GM12878 (cell line): ENCODE data around the gene ZNF483. TPM values are rescaled to one million over a fixed set of nuclear protein-coding genes. Genes with fewer than 3 reads are reported as not detected.

Source experiments
- ATAC-seq: fragments of 200-7000 bp; cut with Tn5 transposase; 3 replicates; pipeline ENCODE4 v1.9.1; 2020; ENCODE audit warnings: mild to moderate bottlenecking, moderate library complexity
- BruUV-seq: library from RNA; stranded (reverse); fragments of 400-500 nt; replicated peaks from 2 replicates; lab custom pipeline; 2021; lab: Mats Ljungman, UMichigan
- CTCF ChIA-PET: fragments of 300-600 bp; sonication (Branson Sonifier 250); formaldehyde crosslinking; extraction: SDS; loops from one replicate; lab custom pipeline; 2021; ENCODE audit warnings: inconsistent platforms; lab: Yijun Ruan, JAX
- POLR2A ChIA-PET: fragments of 350-600 bp; formaldehyde crosslinking; extraction: SDS; loops from one replicate; lab custom pipeline; 2021; ENCODE audit warnings: inconsistent platforms; lab: Charles Lee
- RAD21 ChIA-PET: fragments of 300-600 bp; sonication (Branson Sonifier 250); formaldehyde crosslinking; loops from one replicate; lab custom pipeline; 2023; ENCODE audit warnings: antibody characterized with exemption; ENCODE audit not compliant: unreplicated experiment; lab: Charles Lee
- SMC1A ChIA-PET: fragments of 300-600 bp; sonication (Branson Sonifier 250); formaldehyde crosslinking; loops from one replicate; lab custom pipeline; 2023; ENCODE audit not compliant: unreplicated experiment, uncharacterized antibody; lab: Charles Lee
- DNase-seq: peaks from one replicate; pipeline ENCODE4 v3.0.0-alpha.2; 2011; ENCODE audit warnings: low read depth, low spot score
- FAIRE-seq: peaks from 3 replicates; lab custom pipeline; 2011; peaks lifted over from hg19 to GRCh38; lab: Jason Lieb, UNC
- H2AFZ ChIP-seq: 2 replicates; pipeline ENCODE4 v1.6.0; 2011; ENCODE audit warnings: low read depth, low read length, control low read depth; ENCODE audit not compliant: control insufficient read depth
- H3K27ac ChIP-seq: 2 replicates; pipeline ENCODE4 v1.5.1; 2011; ENCODE audit warnings: control low read depth; ENCODE audit not compliant: control insufficient read depth, insufficient read depth
- H3K27me3 ChIP-seq, 2 experiments: replicated peaks in 1 of 2; 2 replicates each; pipeline versions ENCODE4 v1.6.0 to v1.6.1; 2011; ENCODE audit warnings: low read length in 1 of 2; ENCODE audit not compliant: control insufficient read depth in 2 of 2, insufficient read depth in 2 of 2
- H3K36me3 ChIP-seq, 2 experiments: 2 replicates each; pipeline ENCODE4 v1.5.1; 2011; ENCODE audit warnings: low read length in 1 of 2; ENCODE audit not compliant: control insufficient read depth in 2 of 2, insufficient read depth in 2 of 2
- H3K4me1 ChIP-seq: 2 replicates; pipeline ENCODE4 v1.6.1; 2011; ENCODE audit warnings: mild to moderate bottlenecking, low read length, moderate library complexity, mixed read lengths; ENCODE audit not compliant: control insufficient read depth, insufficient read depth
- H3K4me2 ChIP-seq: 2 replicates; pipeline ENCODE4 v1.6.0; 2011; ENCODE audit warnings: control low read depth; ENCODE audit not compliant: control insufficient read depth, insufficient read depth
- H3K4me3 ChIP-seq: fragments of 200-600 bp; sonication (generic); 2 replicates; pipeline ENCODE4 v1.5.1; 2016
- H3K79me2 ChIP-seq: 2 replicates; pipeline ENCODE4 v1.6.0; 2011; ENCODE audit warnings: low read length; ENCODE audit not compliant: control insufficient read depth, insufficient read depth
- H3K9ac ChIP-seq: 2 replicates; pipeline ENCODE4 v1.8.0; 2011; ENCODE audit warnings: low read length, control low read depth, mixed read lengths; ENCODE audit not compliant: control insufficient read depth, insufficient read depth
- H3K9me3 ChIP-seq: replicated peaks from 3 replicates; pipeline ENCODE4 v1.5.1; 2011; ENCODE audit warnings: mild to moderate bottlenecking, low read length; ENCODE audit not compliant: control insufficient read depth, insufficient read depth
- H4K20me1 ChIP-seq: 2 replicates; pipeline ENCODE4 v1.6.0; 2011; ENCODE audit not compliant: control insufficient read depth, insufficient read depth
- CHD2 ChIP-seq: IDR thresholded peaks from 2 replicates; pipeline ENCODE4 v1.6.1; 2011; ENCODE audit warnings: low read depth, low read length, improper control_type of control experiment, borderline replicate concordance
- CHD4 ChIP-seq: fragments of 200-600 bp; sonication (generic); IDR thresholded peaks from 2 replicates; pipeline ENCODE4 v1.6.1; 2016; ENCODE audit warnings: mild to moderate bottlenecking
- EED ChIP-seq: sonication (generic); IDR thresholded peaks from 2 replicates; pipeline ENCODE4 v1.6.1; 2016; ENCODE audit warnings: antibody characterized with exemption, low read depth
- ELK1 ChIP-seq: IDR thresholded peaks from 2 replicates; pipeline ENCODE4 v1.6.1; 2012; ENCODE audit warnings: low read depth, low read length, improper control_type of control experiment
- ETV6 ChIP-seq, 2 experiments: fragments of 450-650 bp in 1 of 2; IDR thresholded peaks in 1 of 2; conservative IDR thresholded peaks in 1 of 2; 2 replicates each; pipeline ENCODE4 v1.6.1; 2014; ENCODE audit warnings: antibody characterized with exemption in 1 of 2, borderline replicate concordance in 1 of 2, low read depth in 1 of 2, mild to moderate bottlenecking in 1 of 2, moderate library complexity in 1 of 2
- MEF2A ChIP-seq: IDR thresholded peaks from 2 replicates; pipeline ENCODE4 v1.6.1; 2011; ENCODE audit warnings: low read depth, mild to moderate bottlenecking, low read length, moderate library complexity; ENCODE audit not compliant: insufficient read depth
- MYB ChIP-seq: fragments of 150-350 bp; IDR thresholded peaks from 2 replicates; pipeline ENCODE4 v1.6.1; 2014; ENCODE audit warnings: mild to moderate bottlenecking, low read depth, low read length, borderline replicate concordance
- NR2C2 ChIP-seq: IDR thresholded peaks from 2 replicates; pipeline ENCODE4 v1.6.1; 2011; ENCODE audit warnings: borderline replicate concordance, low read depth; ENCODE audit not compliant: control insufficient read depth, insufficient read length
- PAX5 ChIP-seq: IDR thresholded peaks from 2 replicates; pipeline ENCODE4 v1.6.1; 2011; ENCODE audit warnings: low read depth, low read length, borderline replicate concordance
- RBBP5 ChIP-seq: fragments of 200-600 bp; sonication (generic); conservative IDR thresholded peaks from 2 replicates; pipeline ENCODE4 v1.6.1; 2016
- RELA ChIP-seq: fragments of 450-650 bp; IDR thresholded peaks from 2 replicates; pipeline ENCODE4 v1.8.0; 2014; ENCODE audit warnings: borderline replicate concordance; ENCODE audit not compliant: partially characterized antibody
- SMAD1 ChIP-seq: fragments of 450-650 bp; IDR thresholded peaks from 2 replicates; pipeline ENCODE4 v1.6.1; 2018; ENCODE audit warnings: mild to moderate bottlenecking, low read depth; ENCODE audit not compliant: partially characterized antibody
- SUZ12 ChIP-seq: fragments of 200-600 bp; sonication (generic); IDR thresholded peaks from one replicate; pipeline ENCODE4 v1.6.1; 2018; ENCODE audit warnings: antibody characterized with exemption, mild to moderate bottlenecking; ENCODE audit not compliant: unreplicated experiment
- WGBS: methylation state at CpG from one replicate; pipeline ENCODE4 v1.1.6; 2016; ENCODE audit warnings: low lambda C conversion rate; ENCODE audit not compliant: insufficient replicate concordance, insufficient coverage; ENCODE audit errors: missing lambda C conversion rate; 5-methylcytosine and 5-hydroxymethylcytosine counted together
- in situ Hi-C: fragments of 300-500 bp; cut with MboI; formaldehyde crosslinking; loops from 9 replicates; pipeline ENCODE4 v1.14.3; 2018; ENCODE audit warnings: mixed read lengths
- intact Hi-C: fragments of 100-400 bp; cut with micrococcal nuclease; formaldehyde crosslinking; loops from one replicate; pipeline ENCODE4 v1.14.2; 2022; ENCODE audit not compliant: unreplicated experiment
- polyA plus RNA-seq, 11 experiments: library from polyadenylated mRNA; depleted of rRNA in 4 of 11; unstranded in 6 of 11; stranded (reverse) in 5 of 11; fragments of >200 nt; fragmentation: Nextera tagmentation in 4 of 11; fragmentation: Illumina TruSeq in 1 of 11; extraction: Ambion mirVana in 4 of 11; extraction: Trizol in 1 of 11; gene quantifications; 1 replicate in 1 of 11; 2 replicates in 10 of 11; pipeline versions ENCODE4 v1.2.1 to v1.2.3, GENCODE V29; 2011 to 2016; ENCODE audit warnings: inconsistent platforms in 2 of 11, missing spikeins in 2 of 11, low read depth in 1 of 11
- total RNA-seq, 4 experiments: library from RNA; depleted of rRNA in 3 of 4; stranded (reverse); fragments of >200 nt in 3 of 4; fragmentation: Illumina TruSeq in 1 of 4; extraction: Trizol in 1 of 4; gene quantifications; 2 replicates each; pipeline versions ENCODE4 v1.2.1 to v1.2.3, GENCODE V29; 2013 to 2021
- TF ChIP-seq, protein P1 (sequence below): IDR thresholded peaks from 2 replicates; pipeline ENCODE4 v1.6.1; 2011; ENCODE audit warnings: mild to moderate bottlenecking, low read depth, low read length, moderate library complexity; ENCODE audit not compliant: insufficient replicate concordance
- TF ChIP-seq, protein P2 (sequence below): fragments of 450-650 bp; IDR thresholded peaks from 2 replicates; pipeline ENCODE4 v1.6.1; 2017; ENCODE audit warnings: mild to moderate bottlenecking

Gene ZNF483
- total and polyA plus RNA-seq, 10 of the 15 experiments (the other 5 are each of a cell fraction or from before 2014, with no cell fraction given), result 0.03 to 0.76 (median 0.26) TPM; not detected in 1

GRCh38 chr9:111525056-111525977 lies at the start of gene ZNF483 (continued):
- TF ChIP-seq, protein P1, sequence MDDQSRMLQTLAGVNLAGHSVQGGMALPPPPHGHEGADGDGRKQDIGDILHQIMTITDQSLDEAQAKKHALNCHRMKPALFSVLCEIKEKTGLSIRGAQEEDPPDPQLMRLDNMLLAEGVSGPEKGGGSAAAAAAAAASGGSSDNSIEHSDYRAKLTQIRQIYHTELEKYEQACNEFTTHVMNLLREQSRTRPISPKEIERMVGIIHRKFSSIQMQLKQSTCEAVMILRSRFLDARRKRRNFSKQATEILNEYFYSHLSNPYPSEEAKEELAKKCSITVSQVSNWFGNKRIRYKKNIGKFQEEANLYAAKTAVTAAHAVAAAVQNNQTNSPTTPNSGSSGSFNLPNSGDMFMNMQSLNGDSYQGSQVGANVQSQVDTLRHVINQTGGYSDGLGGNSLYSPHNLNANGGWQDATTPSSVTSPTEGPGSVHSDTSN, result no peak
- no peak for TF ChIP-seq MEF2A
- no peak for TF ChIP-seq ELK1
- no peak for TF ChIP-seq MYB
- TF ChIP-seq, all 136 proteins: peak for 2

- H3K9ac ChIP-seq, result no peak overlapping the region
- intact Hi-C loops (no loop called here), in situ Hi-C loops (no loop called here)
- ChIA-PET POLR2A (interaction anchor here (0.6 to 1.9 kb wide), 2 partner anchors 9 to 402 kb away, joined by 3 to 5 read pairs; no protein-coding TSS in a partner anchor), CTCF (interaction anchor here (1.0 to 1.9 kb wide), 2 partner anchors 9 to 50 kb away, joined by 3 to 7 read pairs; no protein-coding TSS in a partner anchor), SMC1A (interaction anchor here (1.2 to 2.6 kb wide), 3 partner anchors 9 to 16 kb away, joined by 3 to 11 read pairs (median 4); no protein-coding TSS in a partner anchor), RAD21 (interaction anchor here (1.9 kb wide), 1 partner anchor 16 kb away, joined by 6 read pairs; no protein-coding TSS in a partner anchor)
- H3K4me1 ChIP-seq, result peaks cover 14% of the 10 kb centered on the region
- no peak for ATAC-seq
- no peaks in the 10 kb centered on the region; a peak in 1 of 4 replicates for H3K36me3 ChIP-seq
- 100% methylated on average over 2 of the region's 2 CpGs for WGBS
- FAIRE-seq, result no peak
- no peak overlapping the region for H2AFZ ChIP-seq
- BruUV-seq, result no TSS peak
- H3K4me2 ChIP-seq, result 0 out of 2 replicates have a peak overlapping the region, but pooled peaks have one; percentile 3
- H3K27ac ChIP-seq, result no peak overlapping the region
- peaks cover 89% of the 10 kb centered on the region for H3K79me2 ChIP-seq
- DNase-seq, result no peak
- H3K9me3 ChIP-seq, result no peaks in the 10 kb centered on the region
- H3K27me3 ChIP-seq, result no peaks in the 10 kb centered on the region
- no peaks in the 10 kb centered on the region for H4K20me1 ChIP-seq
- H3K4me3 ChIP-seq, result no peak overlapping the region
- TF ChIP-seq PAX5, result no peak
- TF ChIP-seq CHD4, result no peak
- TF ChIP-seq, protein P2, sequence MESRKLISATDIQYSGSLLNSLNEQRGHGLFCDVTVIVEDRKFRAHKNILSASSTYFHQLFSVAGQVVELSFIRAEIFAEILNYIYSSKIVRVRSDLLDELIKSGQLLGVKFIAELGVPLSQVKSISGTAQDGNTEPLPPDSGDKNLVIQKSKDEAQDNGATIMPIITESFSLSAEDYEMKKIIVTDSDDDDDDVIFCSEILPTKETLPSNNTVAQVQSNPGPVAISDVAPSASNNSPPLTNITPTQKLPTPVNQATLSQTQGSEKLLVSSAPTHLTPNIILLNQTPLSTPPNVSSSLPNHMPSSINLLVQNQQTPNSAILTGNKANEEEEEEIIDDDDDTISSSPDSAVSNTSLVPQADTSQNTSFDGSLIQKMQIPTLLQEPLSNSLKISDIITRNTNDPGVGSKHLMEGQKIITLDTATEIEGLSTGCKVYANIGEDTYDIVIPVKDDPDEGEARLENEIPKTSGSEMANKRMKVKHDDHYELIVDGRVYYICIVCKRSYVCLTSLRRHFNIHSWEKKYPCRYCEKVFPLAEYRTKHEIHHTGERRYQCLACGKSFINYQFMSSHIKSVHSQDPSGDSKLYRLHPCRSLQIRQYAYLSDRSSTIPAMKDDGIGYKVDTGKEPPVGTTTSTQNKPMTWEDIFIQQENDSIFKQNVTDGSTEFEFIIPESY, result no peak
- TF ChIP-seq SUZ12, result no peak
- TF ChIP-seq CHD2, result no peak
- TF ChIP-seq RELA, result no peak
- no peak for TF ChIP-seq ETV6 (conservative IDR thresholded peaks at IDR 0.05 in 1 of 2, IDR thresholded peaks at IDR 0.05 in 1 of 2; ENCODE audit: borderline replicate concordance in 1 of 2, low read depth in 1 of 2)
- TF ChIP-seq SMAD1, result no peak
- TF ChIP-seq EED, result no peak
- TF ChIP-seq NR2C2, result no peak
- TF ChIP-seq RBBP5, result no peak
Measured at GRCh38 chr9:111475195-111475594, 49.8 kb upstream of the ZNF483 start.
